ENCODE results near the gene FAM83G. TPM values are rescaled to one million over a fixed set of nuclear protein-coding genes. Genes with fewer than 3 reads are reported as not detected.

Gene FAM83G
- total RNA-seq, 1 donor from 2014 or later, result 48.7 TPM

GRCh38 chr17:18981335-18981641, 23.3 kb downstream of the FAM83G start:
- H3K36me3 ChIP-seq (ENCODE audit: control insufficient read depth, insufficient read depth, low read length), result peaks cover 2% of the 10 kb centered on the region
- no peaks in the 10 kb centered on the region for H3K27me3 ChIP-seq (ENCODE audit: control insufficient read depth, insufficient read depth, low read length)
- no peak overlapping the region for H3K4me3 ChIP-seq (ENCODE audit: low read depth, low read length)
- no peak for DNase-seq (ENCODE audit: low read depth)
- no peak for TF ChIP-seq CTCF (IDR thresholded peaks at IDR 0.05; ENCODE audit: insufficient read depth, low read length, poor library complexity, severe bottlenecking)

- no peak overlapping the region for H3K4me3 ChIP-seq (ENCODE audit: low read depth, low read length)
- no peaks in the 10 kb centered on the region for H3K27me3 ChIP-seq (ENCODE audit: control insufficient read depth, insufficient read depth, low read length)
- TF ChIP-seq CTCF (IDR thresholded peaks at IDR 0.05; ENCODE audit: insufficient read depth, low read length, poor library complexity, severe bottlenecking), result no peak
- peaks cover 2% of the 10 kb centered on the region for H3K36me3 ChIP-seq (ENCODE audit: control insufficient read depth, insufficient read depth, low read length)
- DNase-seq (ENCODE audit: low read depth), result no peak
These were observed 23.8 kb downstream of the FAM83G start for GRCh38 chr17:18980682-18981334.

GRCh38 chr17:18978655-18979054, 25.9 kb downstream of the FAM83G start:
- H3K4me3 ChIP-seq (ENCODE audit: low read depth, low read length), result no peak overlapping the region
- no peaks in the 10 kb centered on the region for H3K27me3 ChIP-seq (ENCODE audit: control insufficient read depth, insufficient read depth, low read length)
- H3K36me3 ChIP-seq (ENCODE audit: control insufficient read depth, insufficient read depth, low read length), result peaks cover 2% of the 10 kb centered on the region
- no peak for TF ChIP-seq CTCF (IDR thresholded peaks at IDR 0.05; ENCODE audit: insufficient read depth, low read length, poor library complexity, severe bottlenecking)
- no peak for DNase-seq (ENCODE audit: low read depth)

GRCh38 chr17:18978050-18978449, 26.5 kb downstream of the FAM83G start:
- no peak for DNase-seq (ENCODE audit: low read depth)
- Histone ChIP-seq H3K36me3 (ENCODE audit: control insufficient read depth, insufficient read depth, low read length) (peaks cover 4% of the 10 kb centered on the region), H3K4me3 (ENCODE audit: low read depth, low read length) (no peak overlapping the region), H3K27me3 (ENCODE audit: control insufficient read depth, insufficient read depth, low read length) (no peaks in the 10 kb centered on the region)
- no peak for TF ChIP-seq CTCF (IDR thresholded peaks at IDR 0.05; ENCODE audit: insufficient read depth, low read length, poor library complexity, severe bottlenecking)

GRCh38 chr17:18977646-18978045, 26.9 kb downstream of the FAM83G start:
- Histone ChIP-seq H3K4me3 (ENCODE audit: low read depth, low read length) (no peak overlapping the region), H3K27me3 (ENCODE audit: control insufficient read depth, insufficient read depth, low read length) (no peaks in the 10 kb centered on the region), H3K36me3 (ENCODE audit: control insufficient read depth, insufficient read depth, low read length) (peaks cover 4% of the 10 kb centered on the region)
- DNase-seq (ENCODE audit: low read depth), result no peak
- no peak for TF ChIP-seq CTCF (IDR thresholded peaks at IDR 0.05; ENCODE audit: insufficient read depth, low read length, poor library complexity, severe bottlenecking)

GRCh38 chr17:18977021-18977420, 27.5 kb downstream of the FAM83G start:
- no peak for DNase-seq (ENCODE audit: low read depth)
- H3K27me3 ChIP-seq (ENCODE audit: control insufficient read depth, insufficient read depth, low read length), result no peaks in the 10 kb centered on the region
- no peak for TF ChIP-seq CTCF (IDR thresholded peaks at IDR 0.05; ENCODE audit: insufficient read depth, low read length, poor library complexity, severe bottlenecking)
- H3K4me3 ChIP-seq (ENCODE audit: low read depth, low read length), result no peak overlapping the region
- peaks cover 4% of the 10 kb centered on the region for H3K36me3 ChIP-seq (ENCODE audit: control insufficient read depth, insufficient read depth, low read length)
